Progenitor cell of endocrine pancreas (in vitro differentiated cells): ENCODE data around the gene EOMES. TPM values are rescaled to one million over a fixed set of nuclear protein-coding genes. Genes with fewer than 3 reads are reported as not detected.

Experiments
- DNase-seq: peaks from one replicate; pipeline ENCODE4 v3.0.0; 2021; ENCODE audit warnings: low spot score; ENCODE audit not compliant: unreplicated experiment
- H3K27ac Mint-ChIP-seq: 2 replicates; pipeline ENCODE4 v1.8.0; 2021; ENCODE audit warnings: mild to moderate bottlenecking, moderate library complexity, mixed read lengths
- H3K27me3 Mint-ChIP-seq: 2 replicates; pipeline ENCODE4 v1.8.0; 2021; ENCODE audit warnings: mixed read lengths
- H3K36me3 Mint-ChIP-seq: 2 replicates; pipeline ENCODE4 v1.8.0; 2022; ENCODE audit warnings: mixed read lengths; ENCODE audit not compliant: insufficient read depth
- H3K4me1 Mint-ChIP-seq: 2 replicates; pipeline ENCODE4 v1.8.0; 2021; ENCODE audit warnings: low read depth, mixed read lengths
- H3K4me3 Mint-ChIP-seq: 2 replicates; pipeline ENCODE4 v1.8.0; 2021; ENCODE audit warnings: low read depth, mild to moderate bottlenecking, moderate library complexity, mixed read lengths
- H3K9me3 Mint-ChIP-seq: 2 replicates; pipeline ENCODE4 v1.8.0; 2021; ENCODE audit warnings: low read depth, mixed read lengths
- CTCF ChIP-seq: fragments of 200-600 bp; sonication (generic); IDR thresholded peaks from one replicate; pipeline ENCODE4 v1.5.0; 2021; ENCODE audit warnings: antibody characterized with exemption, mild to moderate bottlenecking; ENCODE audit not compliant: unreplicated experiment
- total RNA-seq: library from RNA; stranded (reverse); gene quantifications from 2 replicates; pipeline ENCODE4 v1.2.1, GENCODE V29; 2021

EOMES gene
- total RNA-seq, 1 donor from 2014 or later: not detected

DNA sequence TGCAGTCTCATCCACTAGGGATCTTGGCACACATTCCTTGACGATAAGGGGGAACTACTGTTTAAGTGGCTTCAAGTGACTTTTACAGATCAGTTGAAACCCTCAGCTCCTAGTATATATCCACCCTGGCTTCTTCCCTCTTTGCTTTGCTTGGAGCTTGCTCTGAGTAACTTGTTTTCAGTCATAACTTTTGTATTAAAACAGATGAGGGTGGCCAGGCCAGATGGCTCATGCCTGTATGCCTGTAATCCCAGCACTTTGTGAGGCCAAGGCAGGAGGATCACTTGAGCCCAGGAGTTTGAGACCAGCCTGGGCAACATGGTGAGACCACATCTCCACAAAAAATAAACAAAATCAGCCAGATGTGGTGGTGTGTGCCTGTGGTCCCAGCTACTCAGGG lies 42.4 kb downstream of the EOMES start:
- Mint-ChIP-seq H3K4me3 (no peak overlapping the region), H3K27ac (no peak overlapping the region), H3K9me3 (no peaks in the 10 kb centered on the region), H3K36me3 (no peaks in the 10 kb centered on the region), H3K27me3 (no peaks in the 10 kb centered on the region), H3K4me1 (peaks cover 13% of the 10 kb centered on the region)
- TF ChIP-seq CTCF: no peak
- DNase-seq: no peak

DNA sequence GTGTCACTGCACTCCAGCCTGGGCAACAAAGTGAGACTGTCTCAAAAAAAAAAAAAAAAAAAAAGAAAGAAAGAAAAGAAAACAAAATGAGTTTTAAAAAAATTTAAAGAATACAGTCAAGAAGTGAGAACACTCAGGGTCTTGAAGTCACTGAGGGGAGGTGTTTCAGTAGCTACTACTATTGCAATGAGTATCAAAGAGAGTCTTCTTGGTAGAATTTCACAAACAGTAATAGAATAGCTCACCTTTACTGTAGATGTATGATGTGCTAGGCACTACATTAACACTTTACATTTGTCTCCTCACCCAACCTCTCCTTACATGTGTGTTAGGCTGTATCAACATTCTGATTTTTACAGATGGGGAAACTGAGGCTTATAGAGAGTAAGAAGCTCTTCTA lies 43.9 kb downstream of the EOMES start:
- Mint-ChIP-seq H3K36me3 (no peaks in the 10 kb centered on the region), H3K27ac (no peak overlapping the region), H3K27me3 (no peaks in the 10 kb centered on the region), H3K4me1 (peaks cover 22% of the 10 kb centered on the region), H3K4me3 (no peak overlapping the region), H3K9me3 (no peaks in the 10 kb centered on the region)
- no peak for TF ChIP-seq CTCF
- no peak for DNase-seq

GRCh38 chr3:27677565-27677964 lies 44.6 kb downstream of the EOMES start:
- Mint-ChIP-seq H3K27ac (no peak overlapping the region), H3K4me1 (peaks cover 22% of the 10 kb centered on the region), H3K36me3 (no peaks in the 10 kb centered on the region), H3K9me3 (no peaks in the 10 kb centered on the region), H3K4me3 (no peak overlapping the region), H3K27me3 (no peaks in the 10 kb centered on the region)
- DNase-seq: no peak
- TF ChIP-seq CTCF: no peak

GRCh38 chr3:27675287-27675686 lies 46.8 kb downstream of the EOMES start:
- no peak for DNase-seq
- H3K27me3 Mint-ChIP-seq: no peaks in the 10 kb centered on the region
- no peak overlapping the region for H3K27ac Mint-ChIP-seq
- H3K4me1 Mint-ChIP-seq: peaks cover 15% of the 10 kb centered on the region
- H3K36me3 Mint-ChIP-seq: no peaks in the 10 kb centered on the region
- H3K4me3 Mint-ChIP-seq: no peak overlapping the region
- no peaks in the 10 kb centered on the region for H3K9me3 Mint-ChIP-seq
- no peak for TF ChIP-seq CTCF

GRCh38 chr3:27673701-27674100 lies 48.4 kb downstream of the EOMES start:
- H3K36me3 Mint-ChIP-seq: no peaks in the 10 kb centered on the region
- no peak for TF ChIP-seq CTCF
- no peaks in the 10 kb centered on the region for H3K27me3 Mint-ChIP-seq
- H3K4me3 Mint-ChIP-seq: no peak overlapping the region
- no peak overlapping the region for H3K27ac Mint-ChIP-seq
- no peak for DNase-seq
- no peaks in the 10 kb centered on the region for H3K9me3 Mint-ChIP-seq
- peaks cover 15% of the 10 kb centered on the region for H3K4me1 Mint-ChIP-seq
